CD4-positive, alpha-beta memory T cell (primary cell): ENCODE measurements around the gene NUCKS1. TPM values are rescaled to one million over a fixed set of nuclear protein-coding genes. Genes with fewer than 3 reads are reported as not detected.
A peak's percentile ranks its signal among the peaks of the same experiment; 100 is the strongest.

ENCODE experiments used
- CTCF ChIA-PET: fragments of 350-600 bp; sonication (Branson Sonifier 250); formaldehyde crosslinking; loops from one replicate; lab custom pipeline; 2021; ENCODE audit warnings: inconsistent platforms; ENCODE audit not compliant: partially characterized antibody; lab: Charles Lee
- POLR2A ChIA-PET: fragments of 350-600 bp; sonication (Branson Sonifier 250); formaldehyde crosslinking; loops from one replicate; lab custom pipeline; 2021; ENCODE audit not compliant: partially characterized antibody; lab: Charles Lee
- DNase-seq, 5 donors: peaks; one replicate each; pipeline versions ENCODE4 v3.0.0 to v3.0.0-alpha.2; 2020 to 2022; ENCODE audit warnings: mixed read lengths in 1 of 5
- H3K27ac ChIP-seq: one replicate; pipeline ENCODE4 v1.7.0; 2013; ENCODE audit warnings: low read depth, low read length
- H3K27me3 ChIP-seq: 2 replicates; pipeline ENCODE4 v1.7.0; 2013; ENCODE audit warnings: mild to moderate bottlenecking, low read length, moderate library complexity; ENCODE audit not compliant: insufficient read depth
- H3K36me3 ChIP-seq: 2 replicates; pipeline ENCODE4 v1.7.0; 2013; ENCODE audit warnings: mild to moderate bottlenecking, low read length, moderate library complexity; ENCODE audit not compliant: insufficient read depth
- H3K4me1 ChIP-seq: 2 replicates; pipeline ENCODE4 v1.7.0; 2013; ENCODE audit warnings: mild to moderate bottlenecking, low read length, moderate library complexity; ENCODE audit not compliant: insufficient read depth
- H3K4me3 ChIP-seq, 2 donors: one replicate each; pipeline ENCODE4 v1.7.0; 2013; ENCODE audit warnings: low read length in 2 of 2, mild to moderate bottlenecking in 1 of 2
- H3K9me3 ChIP-seq, 2 donors: one replicate each; pipeline ENCODE4 v1.7.0; 2013; ENCODE audit warnings: low read length in 2 of 2, control low read depth in 1 of 2; ENCODE audit not compliant: control insufficient read depth in 1 of 2
- H3K27ac Mint-ChIP-seq, 7 donors: one replicate each; pipeline ENCODE4 v1.8.0; 2020 to 2021; ENCODE audit warnings: mixed read lengths in 7 of 7, mild to moderate bottlenecking in 6 of 7, inconsistent platforms in 3 of 7, moderate library complexity in 3 of 7
- H3K27me3 Mint-ChIP-seq, 2 donors: one replicate each; pipeline ENCODE4 v1.8.0; 2020 to 2021; ENCODE audit warnings: mixed read lengths in 2 of 2
- H3K36me3 Mint-ChIP-seq, 2 donors: one replicate each; pipeline ENCODE4 v1.8.0; 2020 to 2021; ENCODE audit warnings: mixed read lengths in 2 of 2, inconsistent platforms in 1 of 2, mild to moderate bottlenecking in 1 of 2
- H3K4me1 Mint-ChIP-seq, 4 donors: one replicate each; pipeline ENCODE4 v1.8.0; 2020 to 2021; ENCODE audit warnings: mixed read lengths in 4 of 4, mild to moderate bottlenecking in 1 of 4
- H3K4me3 Mint-ChIP-seq, 8 donors: one replicate each; pipeline ENCODE4 v1.8.0; 2020 to 2021; ENCODE audit warnings: mixed read lengths in 8 of 8, mild to moderate bottlenecking in 7 of 8, moderate library complexity in 6 of 8, inconsistent platforms in 3 of 8
- H3K9me3 Mint-ChIP-seq, 8 donors: one replicate each; pipeline ENCODE4 v1.8.0; 2020 to 2021; ENCODE audit warnings: mixed read lengths in 8 of 8, mild to moderate bottlenecking in 5 of 8, inconsistent platforms in 3 of 8, moderate library complexity in 1 of 8
- intact Hi-C: fragments of 100-400 bp; cut with micrococcal nuclease; formaldehyde crosslinking; loops from one replicate; pipeline ENCODE4 v1.15.1; 2023
- polyA plus RNA-seq, 2 donors: library from polyadenylated mRNA; unstranded; fragments of 300-500 nt; fragmentation: Illumina TruSeq; gene quantifications; one replicate each; pipeline ENCODE4 v1.2.3, GENCODE V29; 2021
- total RNA-seq, 2 experiments: library from RNA; stranded (reverse); gene quantifications; one replicate each; pipeline ENCODE4 v1.2.3, GENCODE V29; 2021

NUCKS1 gene
- total and polyA plus RNA-seq, 4 experiments from 2014 or later: 9.0 to 117 (median 62.2) TPM

DNA sequence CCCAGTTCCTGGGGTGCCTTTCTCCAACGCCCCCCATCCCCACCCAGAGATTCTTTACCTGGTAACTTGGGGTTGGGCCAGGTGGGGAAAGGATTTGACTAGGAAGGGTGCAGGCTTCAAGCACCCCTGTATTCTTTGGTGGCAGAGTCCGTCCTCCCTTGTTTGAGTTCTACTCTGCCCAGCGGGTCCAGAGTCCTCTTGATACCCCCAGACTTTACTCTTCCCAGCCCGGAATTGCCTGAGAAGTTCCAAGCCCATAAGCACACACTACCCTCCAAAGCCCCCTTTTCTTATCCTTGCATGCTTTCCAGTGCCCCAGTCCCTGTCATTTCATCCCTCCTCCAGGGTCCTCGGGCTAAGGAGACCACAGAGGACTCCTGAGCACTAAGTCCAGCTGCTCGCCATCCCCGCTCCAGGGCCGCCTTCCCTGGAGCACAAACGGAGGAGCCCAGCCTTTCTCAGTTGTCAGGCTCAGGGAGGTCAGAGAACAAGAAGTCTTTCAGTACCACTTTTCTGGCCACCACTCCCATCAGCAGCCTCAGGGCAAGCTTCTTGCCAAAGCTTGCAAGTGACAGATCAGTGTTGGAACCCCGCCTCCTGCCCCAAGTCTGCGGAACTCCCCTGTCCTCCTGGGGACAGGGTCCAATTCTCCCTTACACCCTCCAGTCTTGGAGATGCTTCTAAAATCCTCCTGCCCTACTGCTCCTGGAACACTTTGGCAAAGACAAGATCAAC is 81.9 kb downstream of the NUCKS1 start:
- H3K27me3 ChIP-seq: no peaks in the 10 kb centered on the region
- DNase-seq: no peak
- Mint-ChIP-seq H3K36me3 (no peaks in the 10 kb centered on the region), H3K27ac (no peak overlapping the region), H3K9me3 (no peaks in the 10 kb centered on the region), H3K4me1 (peaks cover 0 to 6% (median 2%) of the 10 kb centered on the region in 4 donors), H3K4me3 (peak overlapping the region in 1 of 8 donors; percentile 36), H3K27me3 (peaks cover 17 to 19% of the 10 kb centered on the region in 2 donors)
- H3K4me3 ChIP-seq: no peak overlapping the region
- intact Hi-C loops: no loop called here
- CTCF ChIA-PET: interaction anchor here (1.0 to 3.7 kb wide), 6 partner anchors 10 to 44 kb away, joined by 3 to 14 read pairs (median 4); no protein-coding TSS in a partner anchor
- no peak overlapping the region for H3K27ac ChIP-seq
- H3K4me1 ChIP-seq: no peaks in the 10 kb centered on the region
- H3K9me3 ChIP-seq: no peaks in the 10 kb centered on the region
- H3K36me3 ChIP-seq: no peaks in the 10 kb centered on the region
- POLR2A ChIA-PET: no interaction called here

- Histone ChIP-seq H3K27ac (no peak overlapping the region), H3K36me3 (no peaks in the 10 kb centered on the region), H3K4me3 (no peak overlapping the region), H3K4me1 (no peaks in the 10 kb centered on the region), H3K27me3 (no peaks in the 10 kb centered on the region), H3K9me3 (no peaks in the 10 kb centered on the region)
- Mint-ChIP-seq H3K27me3 (peaks cover 10 to 13% of the 10 kb centered on the region in 2 donors), H3K4me1 (peaks cover 0 to 5% (median 0%) of the 10 kb centered on the region in 4 donors), H3K27ac (no peak overlapping the region), H3K4me3 (no peak overlapping the region), H3K36me3 (no peaks in the 10 kb centered on the region), H3K9me3 (no peaks in the 10 kb centered on the region)
- CTCF ChIA-PET: interaction anchor here (1.0 to 3.7 kb wide), 4 partner anchors 8 to 311 kb away, joined by 3 to 14 read pairs (median 4); no protein-coding TSS in a partner anchor
- DNase-seq: no peak
- POLR2A ChIA-PET: no interaction called here
- intact Hi-C loops: no loop called here
Measured at GRCh38 chr1:205666372-205667166, 83.4 kb downstream of the NUCKS1 start.

GRCh38 chr1:205665201-205666045 is 84.6 kb downstream of the NUCKS1 start:
- Mint-ChIP-seq H3K4me3 (no peak overlapping the region), H3K27ac (peak overlapping the region in 1 of 7 donors; percentile 15), H3K4me1 (peaks cover 0 to 5% (median 0%) of the 10 kb centered on the region in 4 donors), H3K27me3 (peaks cover 11 to 12% of the 10 kb centered on the region in 2 donors), H3K9me3 (no peaks in the 10 kb centered on the region), H3K36me3 (no peaks in the 10 kb centered on the region)
- Histone ChIP-seq H3K4me1 (no peaks in the 10 kb centered on the region), H3K4me3 (no peak overlapping the region), H3K27ac (no peak overlapping the region), H3K36me3 (no peaks in the 10 kb centered on the region), H3K9me3 (no peaks in the 10 kb centered on the region), H3K27me3 (no peaks in the 10 kb centered on the region)
- ChIA-PET POLR2A (no interaction called here), CTCF (interaction anchor here (1.0 kb wide), 1 partner anchor 312 kb away, joined by 3 read pairs; no protein-coding TSS in a partner anchor)
- intact Hi-C loops: no loop called here
- no peak for DNase-seq

GRCh38 chr1:205664399-205665017 is 85.5 kb downstream of the NUCKS1 start:
- ChIA-PET CTCF (interaction anchor here (1.1 to 1.5 kb wide), 3 partner anchors 46 to 313 kb away, joined by 3 to 4 read pairs (median 3); no protein-coding TSS in a partner anchor), POLR2A (no interaction called here)
- Mint-ChIP-seq H3K4me3 (no peak overlapping the region), H3K36me3 (no peaks in the 10 kb centered on the region), H3K9me3 (no peaks in the 10 kb centered on the region), H3K27me3 (peaks cover 10 to 11% of the 10 kb centered on the region in 2 donors), H3K27ac (no peak overlapping the region), H3K4me1 (peaks cover 0 to 5% (median 0%) of the 10 kb centered on the region in 4 donors)
- intact Hi-C loops: no loop called here
- Histone ChIP-seq H3K4me1 (no peaks in the 10 kb centered on the region), H3K27me3 (no peaks in the 10 kb centered on the region), H3K36me3 (no peaks in the 10 kb centered on the region), H3K9me3 (no peaks in the 10 kb centered on the region), H3K4me3 (no peak overlapping the region), H3K27ac (no peak overlapping the region)
- no peak for DNase-seq

DNA sequence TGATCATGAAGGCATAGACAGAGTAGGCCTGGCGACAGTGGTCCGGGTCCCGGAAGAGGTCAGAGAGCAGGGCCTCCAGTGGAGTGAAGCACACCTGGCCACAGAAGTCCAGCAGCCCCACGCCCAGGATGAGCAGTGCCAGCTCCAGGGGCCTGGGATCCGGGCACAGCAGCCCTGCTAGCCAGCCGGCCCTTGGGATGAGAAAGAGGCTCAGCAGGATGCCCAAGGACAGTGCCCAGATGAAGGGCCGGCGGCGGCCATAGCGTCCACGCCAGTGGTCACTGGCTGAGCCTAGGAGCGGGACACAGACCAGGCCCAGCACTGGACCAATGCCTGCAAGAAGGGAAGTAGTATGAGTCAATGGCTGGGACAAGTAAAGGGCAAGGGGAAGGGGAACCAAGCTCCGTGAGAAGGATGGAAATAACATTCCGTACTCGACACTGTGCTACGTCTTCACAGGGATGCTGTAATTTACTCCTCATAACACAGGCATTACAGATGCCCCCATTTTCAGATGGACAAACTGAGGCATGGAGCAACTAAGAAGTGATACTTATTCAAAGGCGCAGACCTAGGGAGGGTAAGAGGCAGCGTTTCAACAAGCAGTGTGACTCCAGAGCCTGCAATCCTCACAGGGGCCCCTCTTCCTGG is 86.6 kb downstream of the NUCKS1 start:
- no peaks in the 10 kb centered on the region for H3K9me3 Mint-ChIP-seq
- H3K27ac Mint-ChIP-seq: no peak overlapping the region
- H3K36me3 ChIP-seq: no peaks in the 10 kb centered on the region
- H3K27me3 ChIP-seq: no peaks in the 10 kb centered on the region
- peaks cover 6 to 7% of the 10 kb centered on the region in 2 donors for H3K27me3 Mint-ChIP-seq
- no peaks in the 10 kb centered on the region for H3K36me3 Mint-ChIP-seq
- no peak overlapping the region for H3K4me3 Mint-ChIP-seq
- intact Hi-C loops: no loop called here
- ChIA-PET POLR2A (no interaction called here), CTCF (interaction anchor here (1.1 to 1.5 kb wide), 2 partner anchors 72 to 314 kb away, joined by 3 to 4 read pairs; no protein-coding TSS in a partner anchor)
- H3K4me3 ChIP-seq: no peak overlapping the region
- H3K4me1 ChIP-seq: no peaks in the 10 kb centered on the region
- no peak for DNase-seq
- no peaks in the 10 kb centered on the region for H3K9me3 ChIP-seq
- peaks cover 0 to 8% (median 0%) of the 10 kb centered on the region in 4 donors for H3K4me1 Mint-ChIP-seq
- no peak overlapping the region for H3K27ac ChIP-seq
